Measurements from ENCODE around the gene C5AR2. TPM values are rescaled to one million over a fixed set of nuclear protein-coding genes. Genes with fewer than 3 reads are reported as not detected.
"Not testable (repeated sequence)": the region's sequence is repeated elsewhere in the genome, so short reads cannot be mapped to it uniquely, and the experiment has no call there.

The C5AR2 gene
- polyA plus RNA-seq, 1 donor, result 0.55 TPM

GRCh38 chr19:47362321-47362720 is 30.3 kb downstream of the C5AR2 start:
- no peak for DNase-seq

- no peak for DNase-seq
Measured at GRCh38 chr19:47363758-47364531, 32.0 kb downstream of the C5AR2 start.

GRCh38 chr19:47365455-47365854 is 33.5 kb downstream of the C5AR2 start:
- not testable (repeated sequence) for DNase-seq

GRCh38 chr19:47370045-47370611 is 38.2 kb downstream of the C5AR2 start:
- DNase-seq, result no peak

- DNase-seq, result no peak
Measured at GRCh38 chr19:47371261-47371660, 39.3 kb downstream of the C5AR2 start.

GRCh38 chr19:47372603-47373002 is 40.6 kb downstream of the C5AR2 start:
- no peak for DNase-seq

- DNase-seq, result no peak
Measured at GRCh38 chr19:47373246-47374240, 41.6 kb downstream of the C5AR2 start.

- DNase-seq, result no peak
Measured at GRCh38 chr19:47374876-47375693, 43.1 kb downstream of the C5AR2 start.

- DNase-seq, result no peak
Measured at GRCh38 chr19:47375694-47376588, 44.0 kb downstream of the C5AR2 start.

GRCh38 chr19:47376589-47377144 is 44.7 kb downstream of the C5AR2 start:
- DNase-seq, result no peak

GRCh38 chr19:47377208-47377701 is 45.3 kb downstream of the C5AR2 start:
- no peak for DNase-seq

GRCh38 chr19:47377801-47378200 is 45.8 kb downstream of the C5AR2 start:
- DNase-seq, result no peak

- no peak for DNase-seq
Measured at GRCh38 chr19:47378246-47378645, 46.3 kb downstream of the C5AR2 start.

- DNase-seq, result no peak
Measured at GRCh38 chr19:47379381-47379938, 47.5 kb downstream of the C5AR2 start.

GRCh38 chr19:47380559-47380958 is 48.6 kb downstream of the C5AR2 start:
- no peak for DNase-seq

GRCh38 chr19:47381121-47381520 is 49.1 kb downstream of the C5AR2 start:
- no peak for DNase-seq

GRCh38 chr19:47381653-47382279 is 49.8 kb downstream of the C5AR2 start:
- no peak for DNase-seq

- DNase-seq, result not testable (repeated sequence)
Measured at GRCh38 chr19:47383890-47384289, 51.9 kb downstream of the C5AR2 start.

GRCh38 chr19:47384533-47384932 is 52.6 kb downstream of the C5AR2 start:
- DNase-seq, result not testable (repeated sequence)

All from left kidney (tissue), 2 donors.